HG03378 (cell line): Measurements from ENCODE around the gene PTH.

Experiments
- ATAC-seq: cut with Tn5 transposase; IDR thresholded peaks from one replicate; pipeline ENCODE4 v1.9.1; 2021; ENCODE audit warnings: mild to moderate bottlenecking, moderate library complexity; ENCODE audit not compliant: unreplicated experiment

Gene PTH

GRCh38 chr11:13495929-13496328 is at the start of gene PTH:
TSS of gene PTH (minus strand) at chr11:13495997. CDS start at chr11:13492855, 3,142 bp downstream.
- no peak for ATAC-seq

GRCh38 chr11:13538044-13538443 is 42.2 kb upstream of the PTH start:
- no peak for ATAC-seq

GRCh38 chr11:13535819-13536218 is 40.0 kb upstream of the PTH start:
- no peak for ATAC-seq

- ATAC-seq: no peak
Measured at GRCh38 chr11:13534358-13534757, 38.6 kb upstream of the PTH start.

GRCh38 chr11:13525257-13525656 is 29.5 kb upstream of the PTH start:
- ATAC-seq: no peak

- ATAC-seq: no peak
Measured at GRCh38 chr11:13503393-13503792, 7.6 kb upstream of the PTH start.

- ATAC-seq: no peak
Measured at GRCh38 chr11:13502492-13502891, 6.7 kb upstream of the PTH start.

- no peak for ATAC-seq
Measured at GRCh38 chr11:13494051-13494450, 1.7 kb downstream of the PTH start.

- peak; percentile 77 for ATAC-seq
Measured at GRCh38 chr11:13487661-13488030, 8.2 kb downstream of the PTH start.

GRCh38 chr11:13486926-13487660 is 8.7 kb downstream of the PTH start:
- peak; percentile 92 for ATAC-seq

GRCh38 chr11:13480198-13480597 is 15.6 kb downstream of the PTH start:
- no peak for ATAC-seq

GRCh38 chr11:13479688-13480087 is 16.1 kb downstream of the PTH start:
- ATAC-seq: no peak

- no peak for ATAC-seq
Measured at GRCh38 chr11:13475091-13475490, 20.7 kb downstream of the PTH start.

- ATAC-seq: no peak
Measured at GRCh38 chr11:13473013-13473722, 22.6 kb downstream of the PTH start.

GRCh38 chr11:13468750-13469149 is 27.0 kb downstream of the PTH start:
- no peak for ATAC-seq

- ATAC-seq: no peak
Measured at GRCh38 chr11:13465909-13466371, 29.9 kb downstream of the PTH start.

GRCh38 chr11:13463779-13464290 is 32.0 kb downstream of the PTH start:
- ATAC-seq: no peak

- ATAC-seq: peak; percentile 91
Measured at GRCh38 chr11:13462901-13463778, 32.7 kb downstream of the PTH start, which contains the start of gene BTBD10. TSS of gene BTBD10 (minus strand) at chr11:13463222. CDS start at chr11:13445124, 18,098 bp downstream.

- ATAC-seq: peak; percentile 40
Measured at GRCh38 chr11:13462311-13462900, 33.4 kb downstream of the PTH start.

- no peak for ATAC-seq
Measured at GRCh38 chr11:13461291-13461690, 34.5 kb downstream of the PTH start.
